ENCODE results near the gene HEXD.
"Not testable (repeated sequence)": the region's sequence is repeated elsewhere in the genome, so short reads cannot be mapped to it uniquely, and the experiment has no call there.

HEXD gene

GRCh38 chr17:82418001-82418986, at the start of gene HEXD, which contains the start of gene OGFOD3:
HEXD (plus strand) TSS chr17:82418347; CDS start chr17:82419800, 1,453 bp downstream.
OGFOD3 (minus strand) TSS chr17:82418586; CDS start chr17:82418485, 101 bp downstream.
- peak; percentile 83 for DNase-seq
- Mint-ChIP-seq H3K4me3 (peak within 1 kb of the TSS; percentile 81), H3K27ac (peak within 1 kb of the TSS; percentile 25), H3K4me1 (peaks cover 27% of the 10 kb centered on the region), H3K9me3 (no peaks in the 10 kb centered on the region), H3K27me3 (no peaks in the 10 kb centered on the region), H3K36me3 (ENCODE audit: low read depth) (peaks cover 18% of the 10 kb centered on the region)
- peak; percentile 91 for ATAC-seq

GRCh38 chr17:82369211-82369610, 48.9 kb upstream of the HEXD start:
- DNase-seq: no peak
- Mint-ChIP-seq H3K36me3 (ENCODE audit: low read depth) (no peaks in the 10 kb centered on the region), H3K4me3 (no peak overlapping the region), H3K4me1 (peaks cover 21% of the 10 kb centered on the region), H3K27me3 (peaks cover 35% of the 10 kb centered on the region), H3K9me3 (no peaks in the 10 kb centered on the region), H3K27ac (no peak overlapping the region)
- ATAC-seq: no peak

GRCh38 chr17:82370471-82371332, 47.4 kb upstream of the HEXD start:
- no peaks in the 10 kb centered on the region for H3K36me3 Mint-ChIP-seq (ENCODE audit: low read depth)
- peak overlapping the region; percentile 42 for H3K4me3 Mint-ChIP-seq
- peaks cover 38% of the 10 kb centered on the region for H3K27me3 Mint-ChIP-seq
- no peaks in the 10 kb centered on the region for H3K9me3 Mint-ChIP-seq
- peaks cover 19% of the 10 kb centered on the region for H3K4me1 Mint-ChIP-seq
- no peak for ATAC-seq
- no peak for DNase-seq
- H3K27ac Mint-ChIP-seq: no peak overlapping the region

- no peak within 1 kb of the TSS for H3K27ac Mint-ChIP-seq
- DNase-seq (no peak), ATAC-seq (no peak)
- H3K9me3 Mint-ChIP-seq: no peaks in the 10 kb centered on the region
- no peaks in the 10 kb centered on the region for H3K36me3 Mint-ChIP-seq (ENCODE audit: low read depth)
- peaks cover 18% of the 10 kb centered on the region for H3K4me1 Mint-ChIP-seq
- peak within 1 kb of the TSS; percentile 42 for H3K4me3 Mint-ChIP-seq
- peaks cover 45% of the 10 kb centered on the region for H3K27me3 Mint-ChIP-seq
These were observed 46.6 kb upstream of the HEXD start, which contains the start of gene UTS2R for GRCh38 chr17:82371333-82372248. UTS2R (plus strand) TSS chr17:82371765; CDS start chr17:82374325, 2,560 bp downstream.

DNA sequence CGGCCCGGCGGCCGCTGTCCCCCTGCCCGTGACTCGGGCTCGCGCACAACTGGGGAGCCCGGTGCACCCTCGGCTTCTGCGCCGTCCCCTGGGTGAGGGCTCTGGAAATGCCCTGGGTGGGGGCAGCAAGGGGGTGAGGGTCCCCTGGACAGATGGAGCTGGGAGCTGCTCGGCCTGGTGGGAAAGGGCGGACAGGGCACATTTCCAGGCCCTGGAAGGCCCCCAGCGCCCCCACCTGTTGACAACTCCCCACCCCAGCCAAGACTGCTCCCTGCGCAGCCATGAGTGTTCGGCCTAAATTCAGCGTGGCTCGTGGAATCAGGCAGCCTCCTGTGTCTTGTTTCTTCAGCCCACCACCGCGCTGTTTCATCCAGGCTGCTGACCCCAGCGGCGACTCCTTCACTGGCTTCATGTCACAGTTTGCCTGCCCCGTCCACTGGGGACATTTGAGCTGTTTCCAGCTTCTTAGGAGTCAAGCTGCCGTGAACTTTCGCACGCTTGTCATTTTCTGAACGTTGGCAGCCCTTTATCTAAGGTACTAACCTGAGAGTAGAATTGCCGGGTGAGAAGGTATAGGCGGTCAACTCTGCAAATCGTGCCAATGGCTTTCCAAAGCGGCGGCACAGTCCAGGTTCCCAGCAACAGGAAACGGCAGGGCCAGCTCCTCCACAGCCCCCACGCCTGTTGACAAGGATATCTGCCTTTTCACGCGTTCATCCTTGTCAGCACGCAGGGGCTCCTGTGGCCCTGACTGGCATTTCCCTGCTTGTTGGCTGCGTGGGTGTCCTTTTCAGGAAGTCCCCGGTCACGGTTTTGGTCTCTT, 45.7 kb upstream of the HEXD start:
- Mint-ChIP-seq H3K36me3 (ENCODE audit: low read depth) (no peaks in the 10 kb centered on the region), H3K4me1 (peaks cover 18% of the 10 kb centered on the region), H3K4me3 (no peak overlapping the region), H3K9me3 (no peaks in the 10 kb centered on the region), H3K27ac (no peak overlapping the region), H3K27me3 (peaks cover 48% of the 10 kb centered on the region)
- ATAC-seq (no peak), DNase-seq (no peak)

GRCh38 chr17:82373072-82373452, 45.1 kb upstream of the HEXD start:
- Mint-ChIP-seq H3K27me3 (peaks cover 52% of the 10 kb centered on the region), H3K4me1 (peaks cover 18% of the 10 kb centered on the region)
- not testable (repeated sequence) for H3K27ac Mint-ChIP-seq; H3K4me3 Mint-ChIP-seq; DNase-seq; ATAC-seq; H3K9me3 Mint-ChIP-seq; H3K36me3 Mint-ChIP-seq (ENCODE audit: low read depth)

GRCh38 chr17:82373731-82374625, 44.2 kb upstream of the HEXD start:
- no peaks in the 10 kb centered on the region for H3K9me3 Mint-ChIP-seq
- no peak for ATAC-seq

GRCh38 chr17:82374626-82375331, 43.4 kb upstream of the HEXD start:
- H3K4me3 Mint-ChIP-seq: no peak overlapping the region
- peaks cover 49% of the 10 kb centered on the region for H3K27me3 Mint-ChIP-seq
- no peak for DNase-seq

More at GRCh38 chr17:82373731-82374625, 44.2 kb upstream of the HEXD start:
- Mint-ChIP-seq H3K36me3 (ENCODE audit: low read depth) (no peaks in the 10 kb centered on the region), H3K4me1 (peaks cover 18% of the 10 kb centered on the region), H3K4me3 (no peak overlapping the region), H3K27me3 (peaks cover 55% of the 10 kb centered on the region), H3K27ac (no peak overlapping the region)
- no peak for DNase-seq

GRCh38 chr17:82375359-82376041, 42.6 kb upstream of the HEXD start:
- H3K9me3 Mint-ChIP-seq: no peaks in the 10 kb centered on the region
- peaks cover 17% of the 10 kb centered on the region for H3K4me1 Mint-ChIP-seq
- no peak overlapping the region for H3K4me3 Mint-ChIP-seq
- no peak for ATAC-seq
- no peaks in the 10 kb centered on the region for H3K36me3 Mint-ChIP-seq (ENCODE audit: low read depth)
- H3K27me3 Mint-ChIP-seq: peaks cover 49% of the 10 kb centered on the region
- DNase-seq: no peak
- H3K27ac Mint-ChIP-seq: no peak overlapping the region

More at GRCh38 chr17:82374626-82375331, 43.4 kb upstream of the HEXD start:
- Mint-ChIP-seq H3K36me3 (ENCODE audit: low read depth) (no peaks in the 10 kb centered on the region), H3K4me1 (peaks cover 18% of the 10 kb centered on the region), H3K27ac (no peak overlapping the region), H3K9me3 (no peaks in the 10 kb centered on the region)
- no peak for ATAC-seq

DNA sequence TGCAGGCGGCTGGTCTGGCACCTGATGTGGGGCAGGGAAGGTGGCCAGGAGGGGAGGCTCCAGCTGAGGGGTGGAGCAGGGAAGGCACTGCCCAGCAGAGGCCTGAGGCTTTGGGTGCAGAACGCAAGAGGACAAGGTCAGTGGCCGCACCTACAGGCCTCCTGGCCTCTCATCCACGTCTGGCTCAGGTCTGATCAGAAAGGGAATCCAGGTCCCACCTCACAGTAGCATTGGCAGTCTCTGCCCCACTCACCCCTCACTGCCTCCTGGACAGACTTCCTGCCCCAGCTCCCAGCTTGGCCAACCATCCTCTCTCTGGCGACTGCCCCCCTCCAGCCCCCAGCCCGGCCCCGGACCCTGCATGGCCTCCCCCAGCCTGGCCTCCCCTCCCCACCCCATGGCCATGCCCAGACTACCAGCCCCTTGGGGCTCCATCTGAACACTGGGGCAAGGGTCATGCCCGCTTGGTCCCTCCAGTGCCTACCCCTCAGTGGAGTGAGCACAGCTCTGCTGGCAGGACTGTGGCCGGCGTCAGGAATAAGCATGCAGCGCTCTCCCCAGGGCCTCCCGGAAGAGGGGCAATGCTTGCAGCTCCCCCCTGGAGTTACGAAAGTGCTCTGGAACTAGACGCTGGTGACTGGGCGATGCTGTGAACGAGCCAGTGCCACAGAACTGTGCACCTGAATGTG, 42.0 kb upstream of the HEXD start:
- ATAC-seq (no peak), DNase-seq (no peak)
- H3K27me3 Mint-ChIP-seq: peaks cover 45% of the 10 kb centered on the region
- H3K4me3 Mint-ChIP-seq: no peak overlapping the region
- no peak overlapping the region for H3K27ac Mint-ChIP-seq
- no peaks in the 10 kb centered on the region for H3K9me3 Mint-ChIP-seq
- H3K4me1 Mint-ChIP-seq: peaks cover 11% of the 10 kb centered on the region
- H3K36me3 Mint-ChIP-seq (ENCODE audit: low read depth): no peaks in the 10 kb centered on the region

DNA sequence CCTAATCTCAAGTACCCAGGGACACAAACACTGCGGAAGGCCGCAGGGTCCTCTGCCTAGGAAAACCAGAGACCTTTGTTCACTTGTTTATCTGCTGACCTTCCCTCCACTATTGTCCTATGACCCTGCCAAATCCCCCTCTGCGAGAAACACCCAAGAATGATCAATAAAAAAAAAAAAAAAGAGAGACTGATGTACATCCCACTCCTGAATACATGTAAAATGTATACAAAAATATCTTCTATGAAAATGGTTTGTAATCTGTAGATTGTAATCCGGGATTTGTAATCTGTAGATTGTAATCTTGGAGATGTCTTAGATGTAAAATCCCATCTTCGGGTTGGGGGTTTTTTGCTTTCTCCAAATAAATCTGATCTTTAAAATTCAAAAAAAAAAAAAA, 40.9 kb upstream of the HEXD start:
- Mint-ChIP-seq H3K4me1 (peaks cover 14% of the 10 kb centered on the region), H3K27me3 (peaks cover 49% of the 10 kb centered on the region)
- not testable (repeated sequence) for DNase-seq; H3K9me3 Mint-ChIP-seq; H3K36me3 Mint-ChIP-seq (ENCODE audit: low read depth); H3K4me3 Mint-ChIP-seq; ATAC-seq; H3K27ac Mint-ChIP-seq

Data from activated naive CD8-positive, alpha-beta T cell treated with anti-CD3 and anti-CD28 coated beads, Interleukin-2, amount 50 U/mL, for 24 hours (primary cell).